ENCODE results near the gene KDM4C.
"Not testable (repeated sequence)": the region's sequence is repeated elsewhere in the genome, so short reads cannot be mapped to it uniquely, and the experiment has no call there.

KDM4C gene

GRCh38 chr9:6931913-6932312 is 174.1 kb downstream of the KDM4C start:
- no peak for DNase-seq (ENCODE audit: low read depth)

DNA sequence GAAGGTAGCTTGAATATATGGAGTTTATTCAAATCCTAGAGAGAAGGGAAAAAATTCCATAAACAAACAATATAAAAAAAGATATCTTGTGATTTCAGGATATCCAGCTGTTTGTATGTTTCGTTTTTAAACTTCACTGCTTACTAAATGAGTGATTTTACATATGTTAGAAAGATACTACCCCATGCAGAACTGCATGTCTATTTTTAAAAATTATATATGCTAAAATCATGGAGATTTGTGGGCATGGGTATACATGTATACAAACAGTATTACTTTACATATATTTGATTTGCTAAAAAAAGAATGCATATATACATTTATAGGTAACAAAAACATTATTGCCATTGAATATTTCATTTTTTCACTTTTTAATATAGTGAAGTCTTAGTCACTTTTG is 178.3 kb downstream of the KDM4C start:
- no peak for DNase-seq (ENCODE audit: low read depth)

DNA sequence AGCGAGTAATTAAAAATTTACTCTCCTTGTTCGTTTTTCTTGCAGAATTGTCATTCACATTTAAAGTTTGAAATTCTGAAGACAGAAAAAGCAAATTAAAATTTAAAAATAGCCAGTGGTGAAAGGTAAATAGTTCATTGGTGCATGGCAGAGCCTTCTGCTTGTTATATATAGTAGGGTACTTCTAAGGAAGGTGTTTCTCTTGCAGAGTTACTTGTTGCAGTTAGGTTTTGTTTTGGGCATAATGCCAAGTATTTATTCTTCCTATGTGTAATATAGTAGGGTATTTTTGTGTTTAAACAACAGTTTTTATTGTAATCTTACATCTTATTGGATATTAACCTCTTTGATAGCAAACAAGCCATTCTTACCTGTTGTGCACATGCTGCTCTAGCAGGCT is 179.4 kb downstream of the KDM4C start:
- no peak for DNase-seq (ENCODE audit: low read depth)

- no peak for DNase-seq (ENCODE audit: low read depth)
Observed at GRCh38 chr9:6938447-6938846, 180.7 kb downstream of the KDM4C start.

- DNase-seq (ENCODE audit: low read depth) = no peak
Observed at GRCh38 chr9:6938873-6939272, 181.1 kb downstream of the KDM4C start.

GRCh38 chr9:6941501-6941900 is 183.7 kb downstream of the KDM4C start:
- no peak for DNase-seq (ENCODE audit: low read depth)

- DNase-seq (ENCODE audit: low read depth) = no peak
Observed at GRCh38 chr9:6942406-6942805, 184.6 kb downstream of the KDM4C start.

DNA sequence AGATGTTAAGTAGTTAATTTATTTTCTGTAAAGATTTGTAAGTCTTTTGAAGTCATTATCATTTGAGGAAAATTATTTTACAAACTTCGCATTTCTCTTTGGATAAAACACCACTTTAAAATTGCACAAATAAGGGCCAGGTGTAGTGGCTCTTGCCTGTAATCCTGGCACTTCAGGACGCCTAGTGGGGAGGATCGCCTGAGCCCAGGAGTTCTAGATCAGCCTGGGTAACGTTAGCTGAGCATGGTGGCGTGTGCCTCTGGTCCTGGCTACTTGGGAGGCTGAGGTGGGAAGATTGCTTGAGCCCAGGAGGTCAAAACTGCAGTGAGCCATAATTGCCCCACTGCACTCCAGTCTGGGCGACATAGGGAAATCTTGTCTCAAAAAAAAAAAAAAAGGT is 185.5 kb downstream of the KDM4C start:
- DNase-seq (ENCODE audit: low read depth) = no peak

GRCh38 chr9:6944093-6944551 is 186.3 kb downstream of the KDM4C start:
- DNase-seq (ENCODE audit: low read depth) = no peak

DNA sequence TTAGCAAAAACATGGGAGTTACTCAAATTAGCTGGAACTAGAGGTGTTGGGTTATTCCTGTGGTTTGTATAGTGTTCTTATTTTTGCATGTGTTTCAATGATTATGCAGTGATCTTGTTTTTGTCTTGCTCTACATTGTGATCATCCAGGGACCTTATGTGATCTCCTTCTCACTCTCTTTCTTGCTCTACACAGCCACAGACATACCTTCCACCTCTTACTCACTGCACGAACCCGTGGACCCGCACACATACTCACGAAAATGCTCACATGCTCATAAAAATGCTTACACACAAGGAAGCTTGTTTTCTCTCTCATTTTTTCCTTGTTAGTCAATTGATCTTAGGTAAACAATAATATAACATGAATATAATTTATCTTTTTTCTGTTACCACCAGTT is 187.1 kb downstream of the KDM4C start:
- DNase-seq (ENCODE audit: low read depth) = no peak

- DNase-seq (ENCODE audit: low read depth) = no peak
Observed at GRCh38 chr9:6945816-6946215, 188.0 kb downstream of the KDM4C start.

DNA sequence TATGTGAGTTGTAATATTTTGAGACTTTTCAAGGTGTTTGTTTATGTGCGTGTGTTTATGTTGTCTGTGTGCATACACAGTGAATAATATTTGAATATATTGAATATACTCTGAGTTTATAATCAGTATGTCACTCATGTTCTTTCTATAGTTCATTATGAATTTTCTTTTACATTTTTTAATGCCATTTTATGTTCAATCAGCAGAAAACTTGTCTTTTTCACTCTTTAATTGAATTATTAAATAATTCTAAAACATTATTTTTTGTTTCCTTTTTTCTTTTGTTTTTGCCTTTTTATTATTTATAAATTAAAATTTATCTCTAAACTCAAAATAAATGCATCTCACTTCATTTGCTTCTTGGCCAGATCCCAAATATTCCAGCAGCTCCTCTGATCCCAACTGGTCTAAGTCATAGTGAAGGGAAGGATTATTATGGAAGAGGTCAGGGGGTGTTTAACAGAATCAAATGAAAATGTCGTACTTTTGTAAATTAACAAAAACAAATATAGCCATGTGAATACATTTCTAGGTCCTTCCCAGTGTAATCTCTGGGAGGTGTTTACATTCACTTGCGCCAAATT is 188.9 kb downstream of the KDM4C start:
- DNase-seq (ENCODE audit: low read depth) = no peak

GRCh38 chr9:6948921-6949320 is 191.1 kb downstream of the KDM4C start:
- DNase-seq (ENCODE audit: low read depth) = not testable (repeated sequence)

- no peak for DNase-seq (ENCODE audit: low read depth)
Observed at GRCh38 chr9:6955251-6955921, 197.6 kb downstream of the KDM4C start.

- DNase-seq (ENCODE audit: low read depth) = no peak
Observed at GRCh38 chr9:6956879-6957278, 199.1 kb downstream of the KDM4C start.

- no peak for DNase-seq (ENCODE audit: low read depth)
Observed at GRCh38 chr9:6959270-6960000, 201.7 kb downstream of the KDM4C start.

DNA sequence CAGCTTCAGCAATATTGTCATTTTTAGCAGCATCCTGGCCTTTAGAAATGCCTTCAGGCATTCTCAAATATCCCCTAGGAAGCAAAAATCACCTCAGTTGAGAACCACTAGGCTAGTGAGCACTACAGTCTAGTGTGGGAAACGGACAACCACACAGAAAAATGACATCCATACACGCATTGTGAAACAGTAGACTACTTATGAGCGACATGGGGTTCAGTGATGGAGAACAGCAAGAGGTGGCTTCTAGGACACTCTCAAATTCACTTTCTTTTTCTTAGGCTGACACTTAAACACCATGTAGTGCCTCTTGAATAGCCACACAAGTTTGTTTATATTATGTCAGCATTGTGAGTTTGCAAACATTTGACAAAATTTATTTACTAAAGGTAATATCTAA is 203.0 kb downstream of the KDM4C start:
- no peak for DNase-seq (ENCODE audit: low read depth)

DNA sequence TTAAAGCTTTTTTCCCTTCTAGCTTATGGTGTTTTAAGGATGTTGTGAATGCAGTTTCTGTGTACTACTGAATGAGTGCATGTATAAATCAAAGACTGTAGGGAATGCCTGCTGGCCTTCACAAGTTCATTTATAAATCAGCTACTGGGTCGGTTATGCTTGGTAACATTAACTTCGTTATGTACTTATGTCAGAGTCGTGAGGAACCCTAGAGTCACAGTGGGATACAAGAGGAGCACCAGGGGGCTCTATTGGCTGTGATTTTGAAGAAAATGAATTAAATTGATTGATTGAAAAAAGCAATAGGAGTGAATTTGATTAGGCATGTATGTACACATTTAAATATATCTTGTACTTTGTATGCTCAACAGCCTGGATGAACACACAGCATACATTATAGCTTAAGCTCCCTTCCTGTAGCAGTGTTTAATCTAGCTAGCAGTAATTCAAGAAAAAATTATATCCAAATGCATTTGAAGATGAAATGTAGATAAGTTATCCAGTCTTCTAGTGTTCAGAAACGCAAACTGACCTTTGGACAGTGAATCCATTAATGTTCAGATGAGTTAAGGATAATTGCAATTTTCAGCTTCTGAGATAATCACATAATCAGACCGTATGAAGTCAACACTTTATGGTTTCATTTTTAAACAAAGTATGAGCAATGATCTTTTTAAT is 204.2 kb downstream of the KDM4C start:
- no peak for DNase-seq (ENCODE audit: low read depth)

DNA sequence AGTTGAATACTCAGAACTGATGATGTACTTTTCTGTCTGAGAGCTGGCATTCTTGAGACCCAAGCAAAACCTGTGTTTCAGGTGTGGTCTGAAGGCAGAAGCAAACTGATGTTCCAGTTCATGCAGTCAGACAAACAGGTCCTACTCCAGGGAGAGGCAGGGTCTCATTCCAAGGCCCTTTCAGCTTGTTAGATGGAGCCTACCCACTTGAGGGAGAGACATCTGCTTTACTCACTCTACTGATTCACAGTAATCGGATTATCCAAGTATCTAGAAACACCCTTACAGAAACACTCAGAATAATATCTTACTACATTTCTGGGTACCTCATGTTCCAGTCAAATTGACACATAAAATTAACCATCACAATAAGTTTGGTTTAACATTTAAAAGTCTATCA is 207.8 kb downstream of the KDM4C start:
- no peak for DNase-seq (ENCODE audit: low read depth)

DNA sequence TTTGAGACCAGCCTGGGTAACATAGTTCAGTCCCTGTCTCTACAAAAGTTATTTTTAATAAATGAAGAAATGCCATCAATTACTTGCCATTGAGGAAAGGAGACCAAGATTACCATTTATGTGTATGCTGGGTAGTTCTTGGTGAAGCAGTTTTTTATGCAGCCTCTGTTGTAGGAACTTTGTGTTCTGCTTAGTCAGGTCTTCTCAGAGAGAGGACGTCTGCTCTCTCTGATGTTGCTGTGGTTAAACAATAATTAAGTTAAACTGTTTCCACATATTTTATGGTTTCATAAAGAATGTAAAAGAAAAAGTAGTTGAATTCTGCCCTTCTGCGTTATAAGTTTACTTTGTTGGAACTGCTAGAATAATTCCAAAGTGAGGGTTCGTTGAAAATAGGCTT is 210.5 kb downstream of the KDM4C start:
- no peak for DNase-seq (ENCODE audit: low read depth)

DNA sequence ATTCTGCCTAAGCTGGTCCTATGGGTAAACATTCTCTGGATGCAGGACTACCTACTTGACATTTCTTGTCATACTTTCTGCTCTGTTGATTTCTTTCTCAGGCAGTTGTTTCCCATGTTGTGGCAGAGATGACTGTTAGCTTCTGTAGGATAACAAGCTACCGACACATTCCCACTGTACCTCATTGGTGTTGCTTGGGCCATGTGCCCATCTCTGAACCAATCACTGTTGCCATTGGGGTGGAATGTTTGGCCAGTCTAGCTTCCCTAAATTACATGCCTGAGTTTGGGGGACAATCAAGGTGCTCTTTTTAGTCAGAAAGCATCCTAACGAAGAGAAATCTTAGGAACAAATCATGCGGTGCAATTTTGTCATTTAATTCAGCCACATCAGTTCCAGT is 212.0 kb downstream of the KDM4C start:
- DNase-seq (ENCODE audit: low read depth) = no peak

- no peak for DNase-seq (ENCODE audit: low read depth)
Observed at GRCh38 chr9:6973089-6973488, 215.3 kb downstream of the KDM4C start.

- no peak for DNase-seq (ENCODE audit: low read depth)
Observed at GRCh38 chr9:6973762-6974161, 216.0 kb downstream of the KDM4C start.
